GM19328 (cell line): ENCODE measurements around the gene WWOX.

Experiments used
- ATAC-seq: cut with Tn5 transposase; IDR thresholded peaks from one replicate; pipeline ENCODE4 v1.9.1; 2021; ENCODE audit warnings: mild to moderate bottlenecking, moderate library complexity; ENCODE audit not compliant: unreplicated experiment

WWOX gene

DNA sequence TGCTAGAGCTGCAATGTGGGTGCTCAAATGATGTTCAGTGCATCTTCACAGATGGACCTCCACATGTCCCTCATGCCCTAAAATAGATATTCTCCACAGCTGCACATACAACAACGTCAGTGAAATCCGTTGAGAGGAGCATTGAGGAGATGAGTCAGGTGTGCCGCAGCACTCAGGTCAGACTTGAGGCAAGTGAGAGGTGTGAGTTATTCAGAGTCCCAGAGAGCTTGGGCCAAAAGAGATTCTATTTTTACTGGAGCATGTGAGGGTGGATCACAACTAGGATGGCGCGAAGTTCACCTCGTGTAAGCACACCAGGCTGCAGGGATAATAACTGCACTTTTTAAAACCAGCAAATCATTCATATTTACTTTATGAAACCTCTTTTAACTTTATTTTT is 855.8 kb downstream of the WWOX start:
- no peak for ATAC-seq

DNA sequence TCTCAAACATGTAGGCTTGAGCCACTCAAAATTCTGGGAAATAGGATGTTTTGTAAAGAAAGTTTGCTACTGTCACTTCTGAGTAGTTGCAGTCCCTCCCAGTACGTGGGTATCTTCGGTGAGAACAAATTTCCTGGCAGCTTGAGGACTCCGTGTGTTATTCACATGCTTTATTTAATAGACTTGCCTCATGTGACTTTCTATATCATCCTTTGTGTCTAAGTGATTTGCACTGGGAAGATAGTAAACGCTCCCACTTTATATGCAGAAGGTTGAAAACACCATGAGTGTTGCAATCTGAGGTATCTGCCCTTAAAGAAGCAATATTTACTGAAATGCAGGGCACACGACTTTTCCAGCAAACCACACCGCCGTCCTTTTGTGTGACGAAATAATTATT is 857.4 kb downstream of the WWOX start:
- ATAC-seq: no peak

DNA sequence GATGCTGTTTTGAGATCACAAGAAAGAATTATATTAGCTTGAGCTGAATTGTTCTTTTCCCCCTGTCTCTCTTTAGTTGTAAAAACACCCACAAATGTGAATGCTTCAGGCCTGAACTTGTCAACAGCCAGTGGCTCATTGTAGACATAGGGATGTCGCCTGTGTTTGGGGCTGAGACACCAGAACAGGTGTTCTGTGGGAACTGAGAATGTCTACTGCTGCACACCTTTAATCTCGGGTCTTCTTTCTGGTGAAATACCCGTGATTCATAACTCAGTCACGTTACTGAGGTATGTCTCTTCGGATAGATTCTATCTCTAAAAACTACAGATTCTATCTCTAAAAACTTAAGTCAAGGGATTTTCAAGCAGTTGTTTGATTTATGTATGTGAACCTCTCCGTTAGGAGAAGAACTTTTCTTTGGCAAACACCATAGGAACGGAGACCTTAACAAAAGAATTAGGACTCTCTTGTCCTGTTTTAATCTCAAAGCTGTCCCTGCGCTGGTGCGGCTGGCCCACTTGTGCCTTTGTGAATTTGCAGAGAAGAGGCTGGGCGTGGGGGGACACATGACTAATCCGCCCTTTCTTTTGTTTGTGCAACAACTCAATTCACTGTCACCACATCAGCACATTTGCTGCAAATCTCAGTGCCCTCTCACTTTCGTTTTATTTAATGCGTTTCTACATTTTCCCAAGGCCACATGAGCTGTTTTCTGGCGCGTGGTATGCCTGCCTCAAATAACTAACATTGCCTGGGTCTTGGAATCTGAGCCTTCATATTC is 858.1 kb downstream of the WWOX start:
- ATAC-seq: no peak

- ATAC-seq: no peak
Observed at GRCh38 chr16:78961464-78961863, 862.0 kb downstream of the WWOX start.

DNA sequence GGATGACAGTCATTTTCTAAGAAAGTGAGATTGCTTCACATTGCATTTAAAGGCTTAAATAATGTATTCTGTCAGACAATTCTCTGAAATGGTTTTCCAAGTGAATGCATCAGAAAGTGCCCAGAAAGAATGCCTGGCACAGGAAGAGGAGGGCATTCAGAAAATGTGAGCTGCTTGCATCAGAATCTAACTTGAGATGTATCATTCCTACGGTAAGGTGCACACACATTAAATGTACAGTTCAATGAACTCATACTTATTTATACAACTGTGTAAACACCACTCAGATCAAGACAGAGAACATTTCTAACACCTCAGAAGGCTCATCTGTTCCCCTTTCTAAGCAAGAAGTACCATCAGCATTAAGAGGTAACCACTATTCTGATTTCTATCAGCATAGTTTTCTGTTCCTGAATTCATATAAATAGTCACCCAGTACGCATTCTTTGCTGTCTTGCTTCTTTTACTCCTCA is 863.0 kb downstream of the WWOX start:
- ATAC-seq: peak; percentile 87

GRCh38 chr16:78967948-78968347 is 868.5 kb downstream of the WWOX start:
- ATAC-seq: no peak

DNA sequence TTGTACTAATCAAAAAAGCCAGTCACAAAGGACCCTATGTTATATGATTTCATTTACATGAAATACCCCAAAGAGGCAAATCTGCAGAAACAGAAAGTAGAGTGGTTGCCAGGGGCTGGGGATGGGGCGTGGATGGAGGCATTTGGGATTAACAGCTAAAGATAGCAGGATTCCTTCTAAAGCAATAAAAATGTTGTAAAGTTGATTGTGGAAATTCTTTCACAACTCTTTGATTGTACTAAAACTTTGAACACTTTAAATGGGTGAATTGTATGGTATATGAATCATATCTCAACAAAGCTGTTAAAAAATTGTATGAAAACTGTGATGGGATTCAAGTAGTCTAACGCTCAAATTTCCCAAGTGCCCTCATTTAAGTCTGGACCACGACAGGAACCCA is 870.3 kb downstream of the WWOX start:
- ATAC-seq: no peak

GRCh38 chr16:78970650-78971049 is 871.2 kb downstream of the WWOX start:
- ATAC-seq: no peak

DNA sequence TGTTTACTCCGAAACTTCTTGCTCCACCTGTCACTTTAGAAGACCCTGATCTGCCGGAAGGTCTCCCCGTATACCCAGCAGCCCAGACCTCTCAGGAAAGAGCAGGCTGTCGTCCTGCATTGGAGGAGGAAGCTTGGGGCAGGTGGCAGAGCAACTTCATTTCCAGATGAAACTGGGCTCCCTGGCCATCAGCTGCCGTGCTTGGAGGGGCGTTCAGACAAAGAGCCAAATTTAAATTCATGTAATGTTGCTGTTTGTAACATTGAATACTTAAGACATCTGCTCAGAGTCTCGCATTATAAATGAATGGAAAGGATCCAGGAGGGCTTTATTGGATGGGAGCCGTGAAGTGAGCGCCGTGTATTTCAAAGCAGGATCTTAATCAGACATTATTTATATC is 872.6 kb downstream of the WWOX start:
- no peak for ATAC-seq

DNA sequence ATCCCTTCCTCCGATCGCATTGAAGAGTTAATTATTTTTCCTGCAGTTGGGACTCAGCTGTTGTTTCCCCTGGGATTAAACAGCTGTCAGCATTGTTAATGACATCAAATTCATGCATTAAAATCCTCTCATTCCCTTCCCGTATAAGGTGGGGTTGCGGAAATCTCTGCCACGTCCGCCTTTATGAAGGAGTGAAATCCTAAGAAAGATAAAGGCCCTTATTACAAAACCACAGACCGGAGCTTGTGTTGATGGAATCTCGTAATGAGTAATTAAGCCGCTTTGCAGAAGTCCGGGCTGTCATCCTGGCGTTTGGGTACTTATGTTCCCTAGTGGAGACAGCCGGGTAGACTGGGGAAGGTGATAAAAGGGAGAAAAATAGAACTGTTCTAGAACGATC is 873.5 kb downstream of the WWOX start:
- no peak for ATAC-seq

DNA sequence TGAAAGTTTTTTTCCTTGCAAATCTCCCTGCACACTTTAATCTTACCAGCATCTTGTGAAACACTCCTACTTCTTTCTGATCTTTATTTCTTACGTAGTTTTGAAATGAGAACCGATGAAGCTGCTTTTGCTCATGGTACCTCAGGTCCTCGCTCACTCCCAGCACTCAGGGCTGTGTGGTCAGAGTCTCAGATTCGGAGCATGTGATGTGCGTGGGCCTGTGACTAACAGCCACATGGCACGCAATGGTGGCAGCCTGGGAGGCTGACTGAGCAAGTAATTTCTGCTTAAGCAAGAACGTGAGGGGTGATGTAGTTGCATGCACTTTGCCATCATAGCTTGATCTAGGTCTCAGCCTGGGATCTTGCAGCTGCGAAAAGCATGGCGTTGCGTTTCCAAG is 876.8 kb downstream of the WWOX start:
- no peak for ATAC-seq

DNA sequence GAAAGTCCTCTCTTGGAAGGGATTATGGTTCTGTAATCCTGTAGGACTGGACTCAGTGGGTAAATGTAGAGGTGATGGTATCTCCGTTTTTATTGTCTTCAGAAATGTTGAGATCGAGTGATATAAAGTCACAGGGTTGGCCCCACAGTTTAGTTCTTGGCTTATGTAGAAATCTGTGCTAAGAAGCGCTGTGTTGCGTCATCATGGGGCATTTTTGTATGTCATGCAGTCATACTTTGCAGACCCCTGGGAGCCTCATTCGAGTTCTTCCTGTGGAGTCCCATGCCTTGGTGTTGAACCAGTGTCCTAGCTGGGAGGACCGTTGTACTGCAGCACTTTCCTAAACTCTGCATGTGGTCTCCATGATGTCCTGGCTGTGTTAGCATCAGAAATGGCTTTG is 881.4 kb downstream of the WWOX start:
- ATAC-seq: no peak

GRCh38 chr16:78982096-78982744 is 882.8 kb downstream of the WWOX start:
- ATAC-seq: no peak

DNA sequence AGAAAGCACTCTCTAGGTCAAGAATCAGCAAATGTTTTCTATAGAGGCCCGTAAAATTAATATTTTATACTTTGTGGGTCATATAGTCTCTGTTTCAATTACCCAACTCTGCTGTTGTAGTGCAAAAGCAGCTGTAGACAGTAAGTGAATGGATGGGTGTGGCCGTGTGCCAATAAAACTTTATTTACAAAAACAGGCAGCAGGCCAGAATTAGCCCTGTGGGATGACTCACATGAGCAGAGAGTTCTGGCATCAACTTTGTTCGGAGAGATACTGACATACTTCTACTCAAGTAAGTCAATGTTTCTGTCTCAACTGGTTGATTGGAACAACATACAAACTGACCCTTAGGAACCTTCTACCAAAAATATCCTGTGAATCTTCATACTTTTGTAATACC is 884.9 kb downstream of the WWOX start:
- ATAC-seq: no peak

DNA sequence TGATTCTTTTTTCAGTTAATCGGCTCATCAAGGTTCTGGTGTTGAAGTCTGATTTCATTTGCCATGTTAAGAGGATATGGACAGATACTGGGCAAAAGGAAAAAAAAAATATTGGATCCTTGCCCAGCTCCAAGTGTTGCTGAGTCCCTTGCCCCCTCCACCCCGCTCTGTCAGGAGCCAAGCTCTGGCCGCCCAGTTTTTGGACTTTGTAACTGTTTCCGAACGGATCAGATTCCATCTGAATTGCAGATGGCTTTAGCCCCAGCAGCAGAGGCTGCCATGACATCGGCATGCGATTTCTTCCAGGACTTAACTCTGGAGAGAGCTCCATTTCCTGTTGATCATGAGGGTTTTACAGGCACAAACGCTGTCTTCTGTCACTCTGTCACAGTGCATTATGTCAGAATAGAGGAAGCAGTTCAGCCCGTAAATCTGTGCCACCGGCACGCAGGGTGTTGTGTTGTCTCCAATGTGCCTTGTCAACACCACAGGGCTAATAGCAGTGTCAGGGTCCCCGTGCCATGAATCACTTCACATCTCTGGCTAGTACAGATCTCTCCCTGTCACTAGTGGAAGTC is 885.5 kb downstream of the WWOX start:
- ATAC-seq: no peak

DNA sequence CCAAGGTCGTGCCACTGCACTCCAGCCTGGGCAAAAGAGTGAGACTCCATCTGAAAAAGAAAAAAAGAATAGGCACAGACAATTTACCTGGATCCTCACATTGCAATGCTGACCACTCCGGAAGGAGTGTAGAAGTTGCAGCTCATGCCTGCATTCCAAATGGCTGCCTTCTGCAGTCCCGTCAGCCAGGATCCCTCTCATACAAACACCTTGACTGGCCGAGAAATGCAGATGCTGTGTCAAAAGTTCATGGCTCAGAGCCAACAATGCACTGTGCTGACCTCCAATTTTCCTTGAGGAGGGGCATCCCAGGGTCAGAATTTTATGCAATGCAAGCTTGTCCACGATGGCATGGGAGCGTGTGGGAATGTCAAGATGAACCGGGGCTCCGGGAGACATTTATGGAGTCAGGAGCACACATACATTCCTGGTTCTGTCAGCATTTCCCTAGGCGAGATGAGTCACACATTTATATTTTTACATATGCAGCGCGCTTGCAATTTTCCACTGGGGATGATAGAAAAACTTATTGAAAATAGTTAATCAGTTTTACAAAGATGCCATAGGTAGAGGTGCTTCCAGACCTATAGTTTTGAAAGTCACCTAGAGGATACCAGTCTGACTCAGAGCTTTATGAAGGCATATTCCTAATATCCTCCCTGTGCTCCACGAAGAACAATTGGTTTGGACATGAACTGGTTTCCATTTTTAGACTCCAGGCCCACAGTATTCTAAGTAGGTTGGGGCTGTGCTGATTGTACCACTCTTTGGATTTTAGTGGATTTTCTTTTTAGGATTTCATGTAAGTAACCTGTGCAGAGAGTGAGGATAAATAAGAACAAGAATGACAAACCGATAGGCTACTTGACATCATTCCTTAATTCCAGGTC is 886.5 kb downstream of the WWOX start:
- no peak for ATAC-seq

DNA sequence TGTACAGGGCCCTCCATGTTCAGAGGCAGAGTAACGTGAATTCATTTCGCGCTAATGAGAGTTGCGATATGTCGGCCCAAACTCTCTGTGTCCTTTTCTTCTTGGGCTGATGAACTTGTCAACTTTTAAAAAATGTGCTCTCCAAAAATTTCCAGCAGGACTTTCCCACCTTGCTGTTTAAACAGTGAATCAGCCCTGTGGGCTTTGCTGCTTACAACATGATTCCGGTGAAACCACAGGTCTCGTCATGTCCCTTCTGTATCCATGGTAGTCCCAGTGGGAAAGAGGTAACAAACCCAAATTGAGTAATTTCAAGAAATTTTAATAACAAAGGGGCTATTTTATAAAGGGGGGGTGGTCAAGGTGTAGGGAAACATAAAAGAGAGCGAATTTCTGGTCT is 888.2 kb downstream of the WWOX start:
- ATAC-seq: no peak

DNA sequence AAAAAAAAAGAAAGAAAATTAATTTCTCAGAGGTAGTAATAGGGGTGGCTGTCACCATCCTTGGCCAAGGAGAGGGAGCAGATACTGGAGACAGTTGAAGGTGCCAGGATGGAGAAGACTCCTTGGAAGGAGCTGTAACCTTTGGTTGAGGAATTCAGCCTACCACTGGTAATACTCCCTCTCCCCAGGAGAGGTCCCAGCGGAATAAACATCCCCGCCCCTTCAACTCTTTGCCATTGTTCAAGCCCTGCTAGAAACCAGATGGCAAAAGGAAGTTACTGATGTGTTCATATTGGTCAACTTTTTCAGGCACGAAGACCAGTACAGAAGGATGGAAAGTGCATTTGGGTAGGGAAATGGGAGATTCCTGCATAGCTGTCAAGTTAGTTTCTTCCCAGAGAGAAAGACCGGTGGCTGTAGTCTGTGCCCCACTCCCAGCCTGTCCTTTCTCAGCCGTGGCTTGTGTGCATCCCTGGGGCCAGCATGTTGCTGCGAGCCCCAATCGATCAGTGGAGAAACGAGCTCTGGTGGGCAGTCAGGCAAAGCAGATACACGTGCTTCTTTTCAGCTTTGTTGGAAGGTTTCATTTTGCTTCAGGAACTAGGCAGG is 889.0 kb downstream of the WWOX start:
- ATAC-seq: no peak

GRCh38 chr16:78990309-78990701 is 890.9 kb downstream of the WWOX start:
- no peak for ATAC-seq

- ATAC-seq: no peak
Observed at GRCh38 chr16:78992001-78992400, 892.5 kb downstream of the WWOX start.

- ATAC-seq: no peak
Observed at GRCh38 chr16:78993346-78993745, 893.9 kb downstream of the WWOX start.
